ENCODE measurements around the gene ANKS1B.
"Not testable (repeated sequence)": the region's sequence is repeated elsewhere in the genome, so short reads cannot be mapped to it uniquely, and the experiment has no call there.

ANKS1B gene

DNA sequence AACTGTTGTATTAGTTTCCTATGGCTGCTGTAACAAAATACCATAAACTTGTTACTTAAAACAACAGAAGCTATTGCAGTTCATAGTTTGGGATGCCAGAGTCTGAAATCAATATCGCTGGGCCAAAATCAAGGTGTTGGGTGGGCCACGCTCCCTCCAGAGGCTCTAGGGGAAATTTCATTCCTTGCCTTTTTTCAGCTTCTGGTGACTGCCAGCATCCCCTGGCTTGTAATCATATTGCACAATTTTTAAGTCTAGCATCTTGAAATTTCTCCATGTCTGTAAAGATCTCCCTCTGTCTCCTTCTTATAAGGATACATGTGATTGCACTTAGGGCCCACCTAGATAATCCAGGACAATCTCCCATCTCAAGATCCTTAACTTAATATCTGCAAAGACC is 386.0 kb downstream of the ANKS1B start:
- no peaks in the 10 kb centered on the region for H3K27me3 ChIP-seq (ENCODE audit: insufficient read depth, insufficient read length)
- no peaks in the 10 kb centered on the region for H3K9me3 ChIP-seq (ENCODE audit: insufficient read depth, low read length)
- no peaks in the 10 kb centered on the region for H3K36me3 ChIP-seq (ENCODE audit: insufficient read depth, insufficient read length, low read length)
- H3K9ac ChIP-seq (ENCODE audit: insufficient read length, low read depth), result no peak overlapping the region
- no peak overlapping the region for H3K4me3 ChIP-seq (ENCODE audit: insufficient read length, low read depth)
- TF ChIP-seq SUZ12 (IDR thresholded peaks at IDR 0.05; ENCODE audit: extremely low read depth, insufficient read depth, insufficient read length), result no peak
- TF ChIP-seq ZNF274 (IDR thresholded peaks at IDR 0.05; ENCODE audit: low read depth, low read length), result no peak
- TF ChIP-seq YY1 (IDR thresholded peaks at IDR 0.05; ENCODE audit: insufficient read depth, insufficient read length), result no peak
- H3K4me1 ChIP-seq (ENCODE audit: insufficient read depth, insufficient read length), result no peaks in the 10 kb centered on the region
- DNase-seq (ENCODE audit: low read depth, low spot score), result no peak

DNA sequence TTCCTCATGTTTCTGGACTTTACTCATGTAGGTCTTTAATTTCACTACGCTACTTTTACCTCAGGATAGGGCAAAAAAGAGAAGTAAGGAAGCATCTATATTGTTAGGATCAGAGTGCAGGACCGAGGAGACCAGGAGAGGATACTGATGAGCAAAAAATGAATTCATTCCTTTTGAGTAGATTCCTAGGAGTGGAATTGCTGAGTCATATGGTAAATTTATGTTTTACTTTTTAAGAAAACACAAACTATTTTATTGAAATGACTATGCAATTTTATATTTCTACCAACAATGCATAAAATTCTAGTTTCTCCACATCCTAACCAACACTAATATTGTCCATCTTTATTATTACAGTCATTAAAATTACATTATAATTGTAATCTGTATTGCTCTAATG is 388.0 kb downstream of the ANKS1B start:
- H3K9ac ChIP-seq (ENCODE audit: insufficient read length, low read depth), result no peak overlapping the region
- H3K36me3 ChIP-seq (ENCODE audit: insufficient read depth, insufficient read length, low read length), result no peaks in the 10 kb centered on the region
- no peaks in the 10 kb centered on the region for H3K27me3 ChIP-seq (ENCODE audit: insufficient read depth, insufficient read length)
- H3K4me3 ChIP-seq (ENCODE audit: insufficient read length, low read depth), result no peak overlapping the region
- H3K9me3 ChIP-seq (ENCODE audit: insufficient read depth, low read length), result no peaks in the 10 kb centered on the region
- no peak for DNase-seq (ENCODE audit: low read depth, low spot score)
- H3K4me1 ChIP-seq (ENCODE audit: insufficient read depth, insufficient read length), result no peaks in the 10 kb centered on the region
- TF ChIP-seq SUZ12 (IDR thresholded peaks at IDR 0.05; ENCODE audit: extremely low read depth, insufficient read depth, insufficient read length) (no peak), ZNF274 (IDR thresholded peaks at IDR 0.05; ENCODE audit: low read depth, low read length) (no peak), YY1 (IDR thresholded peaks at IDR 0.05; ENCODE audit: insufficient read depth, insufficient read length) (no peak)

DNA sequence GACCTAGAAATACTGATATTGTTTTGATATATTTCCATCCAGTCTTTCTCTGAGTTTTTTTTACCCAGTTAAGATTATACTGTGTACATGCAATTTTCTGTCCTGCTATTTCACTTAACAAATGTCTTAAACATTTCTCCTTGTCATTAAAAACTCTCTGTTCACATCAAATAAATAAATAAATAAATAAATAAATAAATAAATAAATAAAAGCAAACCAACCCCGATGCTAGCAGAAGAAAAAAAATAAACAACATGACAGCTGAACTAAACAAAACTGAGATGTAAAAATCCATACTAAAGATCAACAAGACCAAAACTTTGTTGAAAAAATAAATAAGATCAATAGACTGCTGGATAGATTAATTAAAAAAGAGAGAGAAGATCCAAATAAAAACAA is 407.6 kb downstream of the ANKS1B start:
- not testable (repeated sequence) for DNase-seq (ENCODE audit: low read depth, low spot score); H3K4me3 ChIP-seq (ENCODE audit: insufficient read length, low read depth); H3K27me3 ChIP-seq (ENCODE audit: insufficient read depth, insufficient read length); H3K36me3 ChIP-seq (ENCODE audit: insufficient read depth, insufficient read length, low read length); H3K9me3 ChIP-seq (ENCODE audit: insufficient read depth, low read length); H3K4me1 ChIP-seq (ENCODE audit: insufficient read depth, insufficient read length); H3K9ac ChIP-seq (ENCODE audit: insufficient read length, low read depth)

DNA sequence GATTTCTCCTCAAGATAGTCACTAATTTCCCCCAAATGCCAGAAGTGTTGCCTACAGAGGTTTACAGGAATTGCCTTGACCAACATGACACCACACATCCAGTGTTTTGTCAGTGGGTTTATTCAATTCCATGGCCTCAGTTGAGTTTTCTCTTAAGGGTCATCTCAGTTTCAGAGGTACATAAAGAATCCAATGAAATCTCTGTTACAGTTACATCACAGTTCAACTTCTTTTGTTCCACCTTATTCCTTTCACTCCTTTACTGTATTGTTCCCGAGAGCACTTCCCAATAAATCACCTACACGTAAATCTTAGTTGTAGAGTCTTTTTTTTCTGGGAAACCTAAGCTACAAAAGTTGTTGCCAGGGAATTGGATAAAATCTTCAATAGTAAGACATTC is 410.8 kb downstream of the ANKS1B start:
- no peaks in the 10 kb centered on the region for H3K4me1 ChIP-seq (ENCODE audit: insufficient read depth, insufficient read length)
- TF ChIP-seq SUZ12 (IDR thresholded peaks at IDR 0.05; ENCODE audit: extremely low read depth, insufficient read depth, insufficient read length), result no peak
- no peak for TF ChIP-seq ZNF274 (IDR thresholded peaks at IDR 0.05; ENCODE audit: low read depth, low read length)
- TF ChIP-seq YY1 (IDR thresholded peaks at IDR 0.05; ENCODE audit: insufficient read depth, insufficient read length), result no peak
- H3K9me3 ChIP-seq (ENCODE audit: insufficient read depth, low read length), result no peaks in the 10 kb centered on the region
- H3K36me3 ChIP-seq (ENCODE audit: insufficient read depth, insufficient read length, low read length), result no peaks in the 10 kb centered on the region
- H3K27me3 ChIP-seq (ENCODE audit: insufficient read depth, insufficient read length), result no peaks in the 10 kb centered on the region
- no peak for DNase-seq (ENCODE audit: low read depth, low spot score)
- H3K9ac ChIP-seq (ENCODE audit: insufficient read length, low read depth), result no peak overlapping the region
- no peak overlapping the region for H3K4me3 ChIP-seq (ENCODE audit: insufficient read length, low read depth)

DNA sequence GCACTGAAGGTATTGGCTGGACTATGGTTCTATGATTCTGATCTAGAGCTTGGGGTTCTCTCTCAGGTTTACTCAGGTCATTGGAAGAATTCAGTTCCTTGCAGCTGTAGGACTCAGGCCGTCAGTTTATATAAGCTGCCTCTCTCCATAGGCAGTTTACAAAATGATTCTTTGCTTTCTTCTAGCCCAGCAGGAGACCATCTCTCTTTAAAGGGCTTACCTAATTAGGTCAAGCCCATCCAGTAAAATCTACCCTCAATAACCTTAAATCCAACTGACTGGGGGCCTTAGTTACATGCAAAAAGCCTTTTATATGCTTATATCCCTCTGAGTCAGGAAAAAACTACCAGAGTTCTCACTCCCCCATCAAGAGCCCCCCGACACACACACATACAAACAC is 417.7 kb downstream of the ANKS1B start:
- H3K9ac ChIP-seq (ENCODE audit: insufficient read length, low read depth), result no peak overlapping the region
- H3K4me1 ChIP-seq (ENCODE audit: insufficient read depth, insufficient read length), result no peaks in the 10 kb centered on the region
- no peaks in the 10 kb centered on the region for H3K27me3 ChIP-seq (ENCODE audit: insufficient read depth, insufficient read length)
- H3K9me3 ChIP-seq (ENCODE audit: insufficient read depth, low read length), result peaks cover 17% of the 10 kb centered on the region; the same call in 1 of the 2 replicates
- no peak overlapping the region for H3K4me3 ChIP-seq (ENCODE audit: insufficient read length, low read depth)
- no peaks in the 10 kb centered on the region for H3K36me3 ChIP-seq (ENCODE audit: insufficient read depth, insufficient read length, low read length)
- DNase-seq (ENCODE audit: low read depth, low spot score), result peak; percentile 22
- TF ChIP-seq ZNF274 (IDR thresholded peaks at IDR 0.05; ENCODE audit: low read depth, low read length) (no peak), YY1 (IDR thresholded peaks at IDR 0.05; ENCODE audit: insufficient read depth, insufficient read length) (no peak), SUZ12 (IDR thresholded peaks at IDR 0.05; ENCODE audit: extremely low read depth, insufficient read depth, insufficient read length) (no peak)

DNA sequence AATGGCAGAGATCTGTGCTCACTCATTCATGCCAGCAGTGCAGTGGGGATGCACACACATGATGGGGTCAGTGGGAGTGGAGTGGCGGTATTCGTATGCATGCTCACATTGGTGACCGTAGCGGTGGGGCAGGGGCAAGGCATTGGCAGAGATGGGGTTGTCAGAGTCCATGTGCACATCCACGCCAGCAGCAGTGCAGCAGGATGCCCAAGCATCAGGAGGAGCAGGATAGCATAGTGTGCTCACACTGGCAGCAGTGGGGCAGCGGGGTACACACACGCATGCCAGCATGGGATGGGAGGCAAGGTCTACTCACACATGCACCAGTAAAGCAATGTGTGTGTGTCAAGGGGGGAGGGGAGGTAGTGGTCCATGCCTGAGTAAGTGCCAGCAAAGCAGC is 426.6 kb downstream of the ANKS1B start:
- no peak overlapping the region for H3K9ac ChIP-seq (ENCODE audit: insufficient read length, low read depth)

DNA sequence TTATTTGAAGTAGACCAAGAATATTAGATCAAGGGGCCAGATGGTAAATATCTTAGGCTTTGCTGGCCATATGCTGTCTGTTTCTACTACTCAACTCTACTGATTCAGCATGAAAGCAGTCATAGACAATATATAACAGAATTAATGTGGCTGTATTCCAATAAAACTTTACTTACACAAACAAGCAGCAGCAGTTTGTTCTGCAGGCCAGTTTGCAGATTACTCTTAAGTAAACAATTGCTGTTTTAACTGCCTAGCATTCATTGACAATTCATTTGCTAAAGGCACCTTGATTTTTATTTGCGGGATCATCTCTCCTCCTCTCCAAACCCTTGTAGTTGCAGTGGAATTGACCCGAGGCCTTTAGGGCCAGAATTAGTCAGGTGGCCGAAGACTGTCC is 431.3 kb downstream of the ANKS1B start:
- Histone ChIP-seq H3K9me3 (ENCODE audit: insufficient read depth, low read length) (no peaks in the 10 kb centered on the region), H3K27me3 (ENCODE audit: insufficient read depth, insufficient read length) (no peaks in the 10 kb centered on the region), H3K4me3 (ENCODE audit: insufficient read length, low read depth) (no peak overlapping the region), H3K9ac (ENCODE audit: insufficient read length, low read depth) (no peak overlapping the region), H3K36me3 (ENCODE audit: insufficient read depth, insufficient read length, low read length) (no peaks in the 10 kb centered on the region), H3K4me1 (ENCODE audit: insufficient read depth, insufficient read length) (no peaks in the 10 kb centered on the region)
- no peak for DNase-seq (ENCODE audit: low read depth, low spot score)
- no peak for TF ChIP-seq YY1 (IDR thresholded peaks at IDR 0.05; ENCODE audit: insufficient read depth, insufficient read length)
- no peak for TF ChIP-seq ZNF274 (IDR thresholded peaks at IDR 0.05; ENCODE audit: low read depth, low read length)
- no peak for TF ChIP-seq SUZ12 (IDR thresholded peaks at IDR 0.05; ENCODE audit: extremely low read depth, insufficient read depth, insufficient read length)

More for the DNA sequence above, 426.6 kb downstream of the ANKS1B start:
- Histone ChIP-seq H3K9me3 (ENCODE audit: insufficient read depth, low read length) (no peaks in the 10 kb centered on the region), H3K4me3 (ENCODE audit: insufficient read length, low read depth) (no peak overlapping the region), H3K27me3 (ENCODE audit: insufficient read depth, insufficient read length) (no peaks in the 10 kb centered on the region), H3K4me1 (ENCODE audit: insufficient read depth, insufficient read length) (no peaks in the 10 kb centered on the region), H3K36me3 (ENCODE audit: insufficient read depth, insufficient read length, low read length) (no peaks in the 10 kb centered on the region)
- DNase-seq (ENCODE audit: low read depth, low spot score), result no peak
- TF ChIP-seq ZNF274 (IDR thresholded peaks at IDR 0.05; ENCODE audit: low read depth, low read length) (no peak), SUZ12 (IDR thresholded peaks at IDR 0.05; ENCODE audit: extremely low read depth, insufficient read depth, insufficient read length) (no peak), YY1 (IDR thresholded peaks at IDR 0.05; ENCODE audit: insufficient read depth, insufficient read length) (no peak)

DNA sequence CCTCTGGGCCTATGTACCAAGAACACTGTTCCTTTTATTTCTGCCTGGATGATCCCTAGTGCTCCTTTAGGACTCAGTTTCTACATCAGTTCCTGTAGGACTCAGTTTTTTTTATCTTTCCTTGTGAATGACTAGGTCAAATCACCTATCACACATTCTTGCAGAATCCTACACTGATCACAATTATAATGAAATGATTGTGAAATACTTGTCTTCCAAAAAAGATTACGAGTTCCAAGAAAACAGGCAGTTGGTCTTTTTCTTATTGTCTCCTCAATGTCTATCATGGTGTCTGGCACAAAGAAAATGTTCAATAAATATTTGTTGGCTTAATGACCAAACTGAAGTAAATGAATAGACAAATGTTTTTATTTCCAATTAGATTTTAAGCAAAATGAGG is 432.7 kb downstream of the ANKS1B start:
- no peak for DNase-seq (ENCODE audit: low read depth, low spot score)
- no peak for TF ChIP-seq SUZ12 (IDR thresholded peaks at IDR 0.05; ENCODE audit: extremely low read depth, insufficient read depth, insufficient read length)
- H3K4me3 ChIP-seq (ENCODE audit: insufficient read length, low read depth), result no peak overlapping the region

More for the DNA sequence above, 432.7 kb downstream of the ANKS1B start:
- H3K9me3 ChIP-seq (ENCODE audit: insufficient read depth, low read length), result no peaks in the 10 kb centered on the region
- no peaks in the 10 kb centered on the region for H3K27me3 ChIP-seq (ENCODE audit: insufficient read depth, insufficient read length)
- H3K9ac ChIP-seq (ENCODE audit: insufficient read length, low read depth), result no peak overlapping the region
- no peaks in the 10 kb centered on the region for H3K36me3 ChIP-seq (ENCODE audit: insufficient read depth, insufficient read length, low read length)
- no peaks in the 10 kb centered on the region for H3K4me1 ChIP-seq (ENCODE audit: insufficient read depth, insufficient read length)
